H1 (cell line): ENCODE results near the gene RGS17. TPM values are rescaled to one million over a fixed set of nuclear protein-coding genes. Genes with fewer than 3 reads are reported as not detected.

Source experiments
- CHD2 ChIP-seq: IDR thresholded peaks from 2 replicates; pipeline ENCODE4 v1.6.1; 2012; ENCODE audit warnings: low read length, improper control_type of control experiment
- EP300 ChIP-seq, 2 experiments: IDR thresholded peaks; 1 replicate in 1 of 2; 2 replicates in 1 of 2; pipeline ENCODE4 v1.6.1; 2011 to 2012; ENCODE audit warnings: low read depth in 2 of 2, low read length in 2 of 2, mild to moderate bottlenecking in 2 of 2, borderline replicate concordance in 1 of 2, inconsistent platforms in 1 of 2, moderate library complexity in 1 of 2
- TAF7 ChIP-seq: optimal IDR thresholded peaks from 2 replicates; pipeline ENCODE3; 2011; ENCODE audit warnings: low read depth, mild to moderate bottlenecking, inconsistent platforms, low read length, moderate library complexity, borderline replicate concordance
- TCF12 ChIP-seq: IDR thresholded peaks from 2 replicates; pipeline ENCODE4 v1.6.1; 2011; ENCODE audit warnings: low read depth, mild to moderate bottlenecking, low read length
- polyA plus RNA-seq, 7 experiments: library from polyadenylated mRNA; depleted of rRNA in 3 of 7; stranded (reverse) in 5 of 7; unstranded in 2 of 7; fragments of >200 nt in 5 of 7; fragments of 200-250 nt in 2 of 7; gene quantifications; 1 replicate in 5 of 7; 2 replicates in 1 of 7; 4 replicates in 1 of 7; pipeline versions ENCODE4 v1.2.1 to v1.2.3, GENCODE V29; 2011 to 2013; ENCODE audit warnings: missing spikeins in 2 of 7, mixed read lengths in 2 of 7
- total RNA-seq: library from RNA; stranded (reverse); fragmentation: NEBNext Ultra II Directional; extraction: Animal tissue kit (Norgen Biotek cat#: 25700); gene quantifications from 2 replicates; pipeline ENCODE4 v1.2.1, GENCODE V29; 2021
- TF ChIP-seq, protein P1 (sequence below): fragments of 300-600 bp; sonication (generic); IDR thresholded peaks from 2 replicates; pipeline ENCODE4 v1.7.1; 2012; ENCODE audit warnings: low read length, moderate library complexity, mild to moderate bottlenecking, inconsistent platforms; ENCODE audit not compliant: insufficient replicate concordance

Gene RGS17
- total and polyA plus RNA-seq, 2 of the 8 experiments (the other 6 are each of a cell fraction or from before 2014, with no cell fraction given) = 2.0 to 12.2 TPM

DNA sequence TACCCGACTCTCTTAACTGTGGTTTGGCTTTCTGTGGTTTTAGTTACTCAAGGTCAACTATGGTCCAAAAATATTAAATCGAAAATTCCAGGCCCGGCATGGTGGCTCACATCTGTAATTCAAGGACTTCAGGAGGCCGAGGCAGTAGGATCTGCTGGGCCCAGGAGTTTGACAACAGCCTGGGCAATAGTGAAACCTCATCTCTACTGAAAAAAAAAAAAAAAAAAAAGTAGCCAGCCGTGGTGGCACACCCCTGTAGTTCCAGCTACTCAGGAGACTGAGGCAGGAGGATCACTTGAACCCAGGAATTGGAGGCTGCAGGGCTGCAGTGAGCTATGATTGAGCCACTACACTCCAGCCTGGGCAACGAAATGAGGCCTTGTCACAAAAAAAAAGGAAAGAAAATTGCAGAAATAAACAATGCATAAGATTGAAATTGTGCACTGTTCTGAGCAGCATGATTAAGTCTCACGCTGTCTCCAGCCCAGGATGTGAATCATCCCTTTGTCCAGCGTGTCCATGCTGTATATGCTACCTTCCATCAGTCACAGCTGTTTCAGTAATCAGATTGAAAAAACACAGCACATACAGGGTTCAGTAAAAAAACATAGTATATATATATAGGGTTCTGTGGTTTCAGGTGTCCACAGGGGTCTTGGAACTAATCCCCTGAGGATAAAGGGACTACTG lies 40.7 kb downstream of the RGS17 start (continued):
- TF ChIP-seq, protein P1, sequence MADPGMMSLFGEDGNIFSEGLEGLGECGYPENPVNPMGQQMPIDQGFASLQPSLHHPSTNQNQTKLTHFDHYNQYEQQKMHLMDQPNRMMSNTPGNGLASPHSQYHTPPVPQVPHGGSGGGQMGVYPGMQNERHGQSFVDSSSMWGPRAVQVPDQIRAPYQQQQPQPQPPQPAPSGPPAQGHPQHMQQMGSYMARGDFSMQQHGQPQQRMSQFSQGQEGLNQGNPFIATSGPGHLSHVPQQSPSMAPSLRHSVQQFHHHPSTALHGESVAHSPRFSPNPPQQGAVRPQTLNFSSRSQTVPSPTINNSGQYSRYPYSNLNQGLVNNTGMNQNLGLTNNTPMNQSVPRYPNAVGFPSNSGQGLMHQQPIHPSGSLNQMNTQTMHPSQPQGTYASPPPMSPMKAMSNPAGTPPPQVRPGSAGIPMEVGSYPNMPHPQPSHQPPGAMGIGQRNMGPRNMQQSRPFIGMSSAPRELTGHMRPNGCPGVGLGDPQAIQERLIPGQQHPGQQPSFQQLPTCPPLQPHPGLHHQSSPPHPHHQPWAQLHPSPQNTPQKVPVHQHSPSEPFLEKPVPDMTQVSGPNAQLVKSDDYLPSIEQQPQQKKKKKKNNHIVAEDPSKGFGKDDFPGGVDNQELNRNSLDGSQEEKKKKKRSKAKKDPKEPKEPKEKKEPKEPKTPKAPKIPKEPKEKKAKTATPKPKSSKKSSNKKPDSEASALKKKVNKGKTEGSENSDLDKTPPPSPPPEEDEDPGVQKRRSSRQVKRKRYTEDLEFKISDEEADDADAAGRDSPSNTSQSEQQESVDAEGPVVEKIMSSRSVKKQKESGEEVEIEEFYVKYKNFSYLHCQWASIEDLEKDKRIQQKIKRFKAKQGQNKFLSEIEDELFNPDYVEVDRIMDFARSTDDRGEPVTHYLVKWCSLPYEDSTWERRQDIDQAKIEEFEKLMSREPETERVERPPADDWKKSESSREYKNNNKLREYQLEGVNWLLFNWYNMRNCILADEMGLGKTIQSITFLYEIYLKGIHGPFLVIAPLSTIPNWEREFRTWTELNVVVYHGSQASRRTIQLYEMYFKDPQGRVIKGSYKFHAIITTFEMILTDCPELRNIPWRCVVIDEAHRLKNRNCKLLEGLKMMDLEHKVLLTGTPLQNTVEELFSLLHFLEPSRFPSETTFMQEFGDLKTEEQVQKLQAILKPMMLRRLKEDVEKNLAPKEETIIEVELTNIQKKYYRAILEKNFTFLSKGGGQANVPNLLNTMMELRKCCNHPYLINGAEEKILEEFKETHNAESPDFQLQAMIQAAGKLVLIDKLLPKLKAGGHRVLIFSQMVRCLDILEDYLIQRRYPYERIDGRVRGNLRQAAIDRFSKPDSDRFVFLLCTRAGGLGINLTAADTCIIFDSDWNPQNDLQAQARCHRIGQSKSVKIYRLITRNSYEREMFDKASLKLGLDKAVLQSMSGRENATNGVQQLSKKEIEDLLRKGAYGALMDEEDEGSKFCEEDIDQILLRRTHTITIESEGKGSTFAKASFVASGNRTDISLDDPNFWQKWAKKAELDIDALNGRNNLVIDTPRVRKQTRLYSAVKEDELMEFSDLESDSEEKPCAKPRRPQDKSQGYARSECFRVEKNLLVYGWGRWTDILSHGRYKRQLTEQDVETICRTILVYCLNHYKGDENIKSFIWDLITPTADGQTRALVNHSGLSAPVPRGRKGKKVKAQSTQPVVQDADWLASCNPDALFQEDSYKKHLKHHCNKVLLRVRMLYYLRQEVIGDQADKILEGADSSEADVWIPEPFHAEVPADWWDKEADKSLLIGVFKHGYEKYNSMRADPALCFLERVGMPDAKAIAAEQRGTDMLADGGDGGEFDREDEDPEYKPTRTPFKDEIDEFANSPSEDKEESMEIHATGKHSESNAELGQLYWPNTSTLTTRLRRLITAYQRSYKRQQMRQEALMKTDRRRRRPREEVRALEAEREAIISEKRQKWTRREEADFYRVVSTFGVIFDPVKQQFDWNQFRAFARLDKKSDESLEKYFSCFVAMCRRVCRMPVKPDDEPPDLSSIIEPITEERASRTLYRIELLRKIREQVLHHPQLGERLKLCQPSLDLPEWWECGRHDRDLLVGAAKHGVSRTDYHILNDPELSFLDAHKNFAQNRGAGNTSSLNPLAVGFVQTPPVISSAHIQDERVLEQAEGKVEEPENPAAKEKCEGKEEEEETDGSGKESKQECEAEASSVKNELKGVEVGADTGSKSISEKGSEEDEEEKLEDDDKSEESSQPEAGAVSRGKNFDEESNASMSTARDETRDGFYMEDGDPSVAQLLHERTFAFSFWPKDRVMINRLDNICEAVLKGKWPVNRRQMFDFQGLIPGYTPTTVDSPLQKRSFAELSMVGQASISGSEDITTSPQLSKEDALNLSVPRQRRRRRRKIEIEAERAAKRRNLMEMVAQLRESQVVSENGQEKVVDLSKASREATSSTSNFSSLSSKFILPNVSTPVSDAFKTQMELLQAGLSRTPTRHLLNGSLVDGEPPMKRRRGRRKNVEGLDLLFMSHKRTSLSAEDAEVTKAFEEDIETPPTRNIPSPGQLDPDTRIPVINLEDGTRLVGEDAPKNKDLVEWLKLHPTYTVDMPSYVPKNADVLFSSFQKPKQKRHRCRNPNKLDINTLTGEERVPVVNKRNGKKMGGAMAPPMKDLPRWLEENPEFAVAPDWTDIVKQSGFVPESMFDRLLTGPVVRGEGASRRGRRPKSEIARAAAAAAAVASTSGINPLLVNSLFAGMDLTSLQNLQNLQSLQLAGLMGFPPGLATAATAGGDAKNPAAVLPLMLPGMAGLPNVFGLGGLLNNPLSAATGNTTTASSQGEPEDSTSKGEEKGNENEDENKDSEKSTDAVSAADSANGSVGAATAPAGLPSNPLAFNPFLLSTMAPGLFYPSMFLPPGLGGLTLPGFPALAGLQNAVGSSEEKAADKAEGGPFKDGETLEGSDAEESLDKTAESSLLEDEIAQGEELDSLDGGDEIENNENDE = no peak
- TF ChIP-seq CHD2 = no peak
- no peak for TF ChIP-seq TCF12
- TF ChIP-seq TAF7 = no peak
- no peak for TF ChIP-seq EP300 (IDR thresholded peaks at IDR 0.05; ENCODE audit: borderline replicate concordance in 1 of 2, low read depth in 2 of 2, low read length in 2 of 2)
